Right lung (tissue), 5 donors: ENCODE measurements around the gene LATS1. TPM values are rescaled to one million over a fixed set of nuclear protein-coding genes. Genes with fewer than 3 reads are reported as not detected.
"Not testable (repeated sequence)": the region's sequence is repeated elsewhere in the genome, so short reads cannot be mapped to it uniquely, and the experiment has no call there.

ENCODE experiments used
- DNase-seq, 2 donors: peaks; one replicate each; pipeline ENCODE4 v3.0.0-alpha.2; 2013
- polyA plus RNA-seq, 5 donors: library from polyadenylated mRNA; unstranded; fragments of 120-200 nt; gene quantifications; one replicate each; pipeline versions ENCODE4 v1.2.1 to v1.2.3, GENCODE V29; 2013; ENCODE audit warnings: inconsistent platforms in 1 of 5, low replicate concordance in 1 of 5; ENCODE audit not compliant: insufficient read length in 5 of 5, insufficient read depth in 1 of 5

LATS1 gene
- polyA plus RNA-seq, 5 donors: 21.0 to 34.0 (median 32.6) TPM

DNA sequence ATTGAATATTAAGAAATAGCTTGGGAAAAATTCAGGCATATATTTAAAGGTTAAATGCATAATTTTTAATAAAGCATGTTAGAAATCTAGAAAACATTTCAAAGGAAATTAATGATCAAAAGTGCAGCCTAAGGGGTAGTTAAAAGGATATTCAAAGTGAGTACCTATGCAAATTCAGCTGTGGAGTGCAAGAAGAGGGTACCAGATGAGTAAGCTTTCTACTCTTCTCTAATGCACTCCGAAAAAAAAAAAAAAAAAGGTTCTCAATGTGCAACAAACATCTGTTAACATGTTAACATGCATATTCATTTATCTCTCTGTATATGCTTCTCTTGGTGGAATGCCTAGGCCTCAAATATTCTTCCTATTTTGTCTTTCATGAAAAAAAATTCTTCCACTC is 37.4 kb downstream of the LATS1 start:
- no peak for DNase-seq

DNA sequence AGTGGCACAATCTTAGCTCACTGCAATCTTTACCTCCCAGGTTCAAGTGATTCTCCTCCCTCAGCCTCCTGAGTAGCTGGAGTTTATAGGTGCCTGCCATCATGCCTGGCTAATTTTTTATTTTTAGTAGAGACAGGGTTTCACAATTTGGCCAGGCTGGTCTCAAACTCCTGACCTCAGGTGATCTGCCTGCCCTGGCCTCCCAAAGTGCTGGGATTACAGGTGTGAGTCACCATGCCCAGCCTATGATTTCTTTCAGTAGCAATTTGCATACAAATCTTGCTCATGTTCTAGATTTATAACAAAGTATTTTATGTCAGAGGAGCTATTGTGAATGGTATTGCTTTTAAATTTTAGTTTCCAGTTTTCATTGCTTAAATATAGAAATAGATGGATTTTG is 45.6 kb downstream of the LATS1 start:
- not testable (repeated sequence) for DNase-seq

GRCh38 chr6:149660028-149660427 is 57.9 kb downstream of the LATS1 start:
- DNase-seq: no peak

DNA sequence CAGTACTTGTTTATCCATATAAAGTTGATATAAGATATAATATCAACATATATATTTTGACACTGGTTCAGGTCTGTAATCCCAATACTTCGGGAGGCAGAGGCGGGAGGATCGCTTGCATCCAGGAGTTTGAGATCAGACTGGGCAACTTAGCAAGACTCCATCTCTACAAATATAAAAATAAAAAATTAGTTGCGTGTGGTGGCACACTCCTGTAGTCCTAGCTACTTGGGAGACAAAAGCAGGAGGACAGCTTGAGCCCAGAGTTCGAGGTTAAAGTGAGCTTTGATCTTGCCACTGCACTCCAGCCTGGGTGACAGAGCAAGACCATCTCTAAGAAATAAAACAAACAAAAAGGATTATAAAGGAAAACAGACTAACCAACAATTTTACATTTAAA is 60.5 kb downstream of the LATS1 start:
- DNase-seq: no peak

DNA sequence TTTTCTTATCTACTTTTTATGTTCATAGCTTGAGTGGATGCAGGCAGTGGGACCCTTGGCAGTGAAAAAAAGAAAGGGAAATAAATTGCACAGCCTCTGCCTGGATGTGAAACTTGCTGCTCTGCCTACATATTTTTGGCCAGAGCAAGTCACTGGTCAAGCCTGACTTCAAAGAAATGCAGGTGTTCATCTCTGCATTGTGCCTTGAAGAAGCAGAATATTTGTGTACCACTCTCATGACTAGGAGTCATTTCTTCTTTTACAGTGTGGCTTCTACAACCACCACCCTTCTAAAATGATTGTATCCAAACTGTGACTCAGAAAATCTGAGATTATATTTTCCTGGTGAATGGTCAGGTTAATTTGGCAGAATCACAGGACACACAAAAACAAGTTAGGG is 66.8 kb downstream of the LATS1 start:
- no peak for DNase-seq

DNA sequence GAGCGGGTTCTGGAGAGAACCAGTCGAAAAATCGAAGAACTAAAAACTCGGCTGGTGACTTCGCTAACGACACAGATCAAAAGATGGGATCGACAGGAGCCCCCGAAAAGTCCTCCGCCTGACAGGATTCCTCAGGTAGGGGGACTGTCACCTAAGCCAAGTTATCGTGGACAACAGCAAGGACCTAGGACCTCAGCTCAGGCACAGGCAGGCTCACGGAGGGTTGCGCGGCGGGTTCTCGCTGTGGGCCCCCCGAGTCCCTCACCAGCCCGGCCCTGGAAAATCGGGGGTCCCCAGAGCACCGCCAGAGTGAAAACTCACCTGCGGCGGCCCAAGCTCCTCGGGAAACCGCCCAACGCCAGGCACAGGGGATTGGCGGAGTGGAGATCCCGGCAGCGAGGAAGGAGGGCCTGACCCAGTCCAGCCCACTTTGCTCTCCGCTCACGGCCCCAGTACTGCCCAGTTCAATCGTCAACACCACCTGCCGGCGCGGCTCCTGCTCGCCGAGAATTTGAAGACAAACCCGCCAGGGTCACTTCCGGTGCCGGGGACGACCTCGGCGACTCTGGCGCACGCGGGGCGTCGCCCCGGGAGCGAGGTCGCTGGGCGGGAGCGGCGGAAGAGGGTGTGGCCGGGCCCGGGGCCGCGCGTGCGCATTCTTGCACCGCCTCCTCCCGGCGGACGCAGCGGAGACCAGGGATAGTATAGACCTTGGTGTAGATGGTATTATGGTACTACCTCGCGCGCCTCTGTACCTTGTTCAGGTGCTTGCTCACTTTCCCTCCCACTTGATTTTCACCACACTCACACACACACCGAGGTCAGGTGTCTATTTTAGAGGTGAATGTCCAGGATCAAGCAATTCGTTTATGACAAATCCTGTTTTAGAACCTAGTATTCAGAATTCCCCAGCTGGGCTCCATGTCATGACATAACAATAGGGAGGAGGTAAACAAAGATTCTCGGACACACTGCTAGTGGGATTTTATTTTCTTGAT is 69.5 kb downstream of the LATS1 start, which contains the start of gene KATNA1:
TSS of gene KATNA1 (minus strand) at position 567 of the 998 bp plus-strand sequence. CDS start 10,167 bp downstream, outside the sequence.
- DNase-seq: peak; percentile 85

DNA sequence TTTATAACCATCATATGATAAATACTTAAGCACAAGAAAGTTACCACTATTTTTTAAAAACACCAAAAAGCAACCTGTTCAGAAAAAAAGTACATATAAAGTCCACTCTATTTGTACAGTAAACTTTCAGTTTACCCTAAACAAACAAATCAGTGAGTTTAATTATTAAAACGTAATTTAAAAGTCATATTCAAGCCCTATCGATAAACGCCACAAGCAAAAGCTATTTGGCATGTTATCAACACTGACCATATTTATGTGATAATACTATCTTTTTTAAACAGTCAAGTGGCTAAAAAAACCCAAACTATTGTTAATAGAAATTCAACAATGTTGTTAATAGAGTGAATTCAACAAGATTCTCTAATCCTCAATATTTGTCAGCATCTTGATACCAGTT is 71.3 kb downstream of the LATS1 start:
- no peak for DNase-seq

GRCh38 chr6:149642829-149643580 is 74.9 kb downstream of the LATS1 start:
- no peak for DNase-seq

- no peak for DNase-seq
These were observed 81.8 kb downstream of the LATS1 start for GRCh38 chr6:149636124-149636523.

DNA sequence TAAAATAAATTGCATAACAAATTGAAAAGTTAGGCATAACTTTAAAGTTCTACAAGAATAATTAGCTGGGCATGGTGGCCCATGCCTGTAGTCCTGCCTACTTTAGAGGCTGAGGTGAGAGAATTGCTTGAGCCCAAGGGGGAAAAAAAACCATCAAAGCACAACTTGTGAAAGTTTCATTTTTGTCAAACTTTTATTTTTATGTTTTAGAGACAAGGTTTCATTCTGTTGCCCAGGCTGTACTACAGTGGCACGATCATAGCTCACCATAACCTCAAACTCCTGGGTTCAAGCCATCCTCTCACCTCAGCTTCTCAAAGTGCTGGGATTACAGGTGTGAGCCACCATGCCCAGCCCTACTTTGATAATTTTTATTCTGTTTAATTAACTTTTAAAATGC is 83.6 kb downstream of the LATS1 start:
- no peak for DNase-seq

GRCh38 chr6:149628875-149629510 is 88.9 kb downstream of the LATS1 start:
- DNase-seq: no peak

DNA sequence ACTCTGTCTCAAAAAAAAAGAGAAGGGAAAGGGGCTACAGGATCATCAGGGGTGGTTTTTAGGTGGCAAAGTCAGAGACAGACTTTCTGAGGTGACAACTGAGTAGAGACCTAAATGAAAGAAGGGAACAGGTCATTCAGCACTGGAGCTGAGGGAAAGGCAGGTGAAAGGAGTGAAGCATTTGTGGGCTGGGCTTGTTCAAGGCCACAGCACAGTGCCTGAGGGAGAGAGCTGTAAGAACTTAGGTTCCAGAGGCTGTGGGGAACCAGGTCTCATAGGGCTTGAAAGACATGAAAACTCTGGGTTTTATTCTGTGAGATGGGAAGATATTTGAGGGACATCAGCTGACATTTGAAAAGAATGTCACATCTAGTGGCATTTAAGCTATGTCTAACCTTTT is 90.2 kb downstream of the LATS1 start:
- DNase-seq: no peak

DNA sequence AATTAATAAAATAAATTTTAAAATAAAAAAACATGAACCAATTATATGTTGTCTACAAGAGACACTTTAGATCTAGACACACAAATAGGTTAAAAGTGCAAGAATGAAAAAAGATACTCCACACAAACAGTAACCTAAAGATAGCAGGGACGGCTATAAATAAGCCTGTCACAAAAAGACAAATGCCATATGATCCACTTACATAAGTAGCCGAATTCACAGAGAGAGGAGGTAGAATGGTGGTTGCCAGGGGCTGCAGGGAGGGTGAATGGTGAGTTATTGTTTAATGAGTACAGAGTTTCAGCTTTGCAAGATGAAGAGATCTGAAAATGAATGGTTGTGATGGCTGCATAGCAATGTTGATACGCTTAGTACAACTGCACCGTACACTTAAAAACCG is 102.1 kb downstream of the LATS1 start:
- DNase-seq: no peak

- no peak for DNase-seq
These were observed 103.6 kb downstream of the LATS1 start for GRCh38 chr6:149614337-149614736.

DNA sequence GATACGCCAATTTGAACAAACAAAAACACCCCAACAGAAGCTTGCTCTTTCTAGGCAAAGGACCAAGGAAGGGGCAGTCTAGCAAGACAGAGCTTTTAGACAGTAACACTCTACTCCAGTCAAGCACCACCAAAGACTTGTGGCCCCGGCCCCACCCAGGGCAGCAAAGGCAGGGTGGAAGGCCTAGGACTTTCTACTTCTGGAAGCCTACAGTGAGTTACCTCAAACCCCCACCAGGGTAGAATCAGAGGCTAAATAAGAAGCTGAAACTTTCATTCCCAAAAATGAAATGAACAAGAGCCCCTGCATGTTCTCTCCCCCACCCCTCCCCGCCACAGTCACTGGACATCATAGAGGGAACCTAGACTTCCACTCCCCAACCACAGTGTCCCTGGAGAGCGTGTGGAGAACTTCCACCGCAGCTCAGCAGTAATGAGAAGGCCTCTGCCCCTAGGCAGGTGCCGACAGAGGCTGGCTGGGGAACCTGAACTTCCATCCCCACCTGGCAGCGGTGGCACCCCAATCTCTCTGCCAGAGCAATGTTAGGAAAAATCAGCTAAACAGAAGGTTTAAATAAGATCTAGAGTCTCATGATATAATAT is 109.4 kb downstream of the LATS1 start:
- DNase-seq: no peak

Other genes starting within 250 kb of the LATS1 start
- 1 to 10 TPM in 1 of 5 donors, under 1 TPM in 4; 0.62 to 1.1 (median 0.80) TPM for gene ZC3H12D, start 233.1 kb downstream of the LATS1 start, polyA plus RNA-seq
- gene PPIL4, start 172.1 kb downstream of the LATS1 start, polyA plus RNA-seq: 10 to 100 TPM; 51.9 to 75.3 (median 72.7) TPM
- 10 to 100 TPM; 40.8 to 62.6 (median 58.7) TPM for gene GINM1, start 151.7 kb downstream of the LATS1 start, polyA plus RNA-seq
- 10 to 100 TPM; 28.8 to 39.4 (median 33.8) TPM for gene KATNA1, start 69.4 kb downstream of the LATS1 start, polyA plus RNA-seq
- 10 to 100 TPM; 32.1 to 51.4 (median 42.8) TPM for gene NUP43, start 28.4 kb upstream of the LATS1 start, polyA plus RNA-seq
- gene PCMT1, start 31.6 kb upstream of the LATS1 start, polyA plus RNA-seq: 10 to 100 TPM; 77.9 to 95.0 (median 81.6) TPM
- 10 to 100 TPM; 28.4 to 35.8 (median 33.8) TPM for gene LRP11, start 146.3 kb upstream of the LATS1 start, polyA plus RNA-seq
- gene RAET1E, start 180.0 kb upstream of the LATS1 start, polyA plus RNA-seq: under 1 TPM; 0.24 to 0.61 (median 0.42) TPM
- gene RAET1G, start 205.0 kb upstream of the LATS1 start, polyA plus RNA-seq: 1 to 10 TPM; 1.6 to 2.4 (median 2.0) TPM
- 1 to 10 TPM; 2.3 to 2.9 (median 2.5) TPM for gene ULBP2, start 223.9 kb upstream of the LATS1 start, polyA plus RNA-seq
- 1 to 10 TPM; 3.9 to 5.1 (median 4.8) TPM for gene ULBP1, start 245.8 kb upstream of the LATS1 start, polyA plus RNA-seq